H9 (cell line): ENCODE measurements around the gene DPP6. TPM values are rescaled to one million over a fixed set of nuclear protein-coding genes. Genes with fewer than 3 reads are reported as not detected.

ENCODE experiments used
- DNase-seq: peaks from one replicate; pipeline ENCODE4 v3.0.0-alpha.2; 2017
- H2AFZ ChIP-seq: one replicate; pipeline ENCODE4 v1.6.1; 2013; ENCODE audit warnings: mild to moderate bottlenecking, low read length, control low read depth, moderate library complexity
- H2AK5ac ChIP-seq: 2 replicates; pipeline ENCODE4 v1.6.1; 2013; ENCODE audit warnings: low read length, control low read depth, mixed read lengths; ENCODE audit not compliant: insufficient read length
- H2BK120ac ChIP-seq: one replicate; pipeline ENCODE4 v1.6.1; 2013; ENCODE audit warnings: low read depth, mild to moderate bottlenecking, low read length, control low read depth, inconsistent platforms; ENCODE audit not compliant: poor library complexity, severe bottlenecking
- H2BK12ac ChIP-seq: 2 replicates; pipeline ENCODE4 v1.6.1; 2013; ENCODE audit warnings: low read length, control low read depth, mixed read lengths, low read depth; ENCODE audit not compliant: insufficient read length
- H2BK15ac ChIP-seq: 2 replicates; pipeline ENCODE4 v1.6.1; 2013; ENCODE audit warnings: low read depth, low read length, control low read depth
- H2BK20ac ChIP-seq: one replicate; pipeline ENCODE4 v1.6.1; 2013; ENCODE audit warnings: low read depth, mild to moderate bottlenecking, low read length, control low read depth, inconsistent platforms; ENCODE audit not compliant: poor library complexity, severe bottlenecking
- H2BK5ac ChIP-seq: 2 replicates; pipeline ENCODE4 v1.6.1; 2013; ENCODE audit warnings: low read length, control low read depth, mixed read lengths; ENCODE audit not compliant: insufficient read length
- H3K14ac ChIP-seq: 2 replicates; pipeline ENCODE4 v1.6.1; 2013; ENCODE audit warnings: low read length, control low read depth; ENCODE audit not compliant: insufficient read depth
- H3K18ac ChIP-seq: 2 replicates; pipeline ENCODE4 v1.6.1; 2013; ENCODE audit warnings: low read depth, mild to moderate bottlenecking, mixed read lengths, low read length, control low read depth; ENCODE audit not compliant: insufficient read length
- H3K23ac ChIP-seq: 2 replicates; pipeline ENCODE4 v1.6.1; 2013; ENCODE audit warnings: low read length, control low read depth, mixed read lengths, low read depth; ENCODE audit not compliant: insufficient read length
- H3K23me2 ChIP-seq: 2 replicates; pipeline ENCODE4 v1.6.1; 2013; ENCODE audit warnings: low read depth, mild to moderate bottlenecking, mixed read lengths, low read length, control low read depth; ENCODE audit not compliant: insufficient read length, poor library complexity, severe bottlenecking
- H3K27ac ChIP-seq: 2 replicates; pipeline ENCODE4 v1.5.1; 2013; ENCODE audit warnings: low read length, control low read depth, mixed read lengths, low read depth; ENCODE audit not compliant: insufficient read length
- H3K27me3 ChIP-seq: 2 replicates; pipeline ENCODE4 v1.6.1; 2013; ENCODE audit warnings: low read length, control low read depth, inconsistent platforms; ENCODE audit not compliant: insufficient read depth
- H3K4ac ChIP-seq: 2 replicates; pipeline ENCODE4 v1.6.1; 2013; ENCODE audit warnings: low read depth, mild to moderate bottlenecking, control low read depth, inconsistent platforms, low read length, moderate library complexity
- H3K4me1 ChIP-seq: 2 replicates; pipeline ENCODE4 v1.6.1; 2013; ENCODE audit warnings: low read length, control low read depth, inconsistent platforms; ENCODE audit not compliant: insufficient read depth
- H3K4me2 ChIP-seq: 2 replicates; pipeline ENCODE4 v1.6.1; 2013; ENCODE audit warnings: low read length, control low read depth, mixed read lengths; ENCODE audit not compliant: insufficient read length, insufficient read depth
- H3K56ac ChIP-seq: 2 replicates; pipeline ENCODE4 v1.6.1; 2013; ENCODE audit warnings: low read depth, mild to moderate bottlenecking, mixed read lengths, low read length, control low read depth; ENCODE audit not compliant: insufficient read length
- H3K79me1 ChIP-seq: 2 replicates; pipeline ENCODE4 v1.6.1; 2013; ENCODE audit warnings: low read depth, mild to moderate bottlenecking, moderate library complexity, low read length, control low read depth, inconsistent platforms; ENCODE audit not compliant: insufficient read depth, poor library complexity, severe bottlenecking
- H3K79me2 ChIP-seq: 2 replicates; pipeline ENCODE4 v1.6.1; 2013; ENCODE audit warnings: low read length, control low read depth, inconsistent platforms; ENCODE audit not compliant: insufficient read depth
- H3K9ac ChIP-seq: 2 replicates; pipeline ENCODE4 v1.6.1; 2013; ENCODE audit warnings: low read length, control low read depth, mixed read lengths; ENCODE audit not compliant: insufficient read length; ENCODE audit errors: extremely low read depth
- H3K9me3 ChIP-seq: one replicate; pipeline ENCODE4 v1.6.1; 2013; ENCODE audit warnings: low read depth, low read length, inconsistent platforms; ENCODE audit not compliant: control insufficient read depth
- H3T11ph ChIP-seq: one replicate; pipeline ENCODE4 v1.6.1; 2013; ENCODE audit warnings: mild to moderate bottlenecking, low read length, control low read depth, inconsistent platforms
- H4K20me1 ChIP-seq: one replicate; pipeline ENCODE4 v1.6.1; 2013; ENCODE audit not compliant: control insufficient read depth, insufficient read length, insufficient read depth
- H4K5ac ChIP-seq: 2 replicates; pipeline ENCODE4 v1.6.1; 2013; ENCODE audit warnings: low read depth, mild to moderate bottlenecking, mixed read lengths, low read length, control low read depth; ENCODE audit not compliant: insufficient read length
- H4K8ac ChIP-seq: replicated peaks from 2 replicates; pipeline ENCODE4 v1.6.1; 2013; ENCODE audit warnings: low read length, control low read depth, mixed read lengths, low read depth; ENCODE audit not compliant: insufficient read length
- H4K91ac ChIP-seq: 2 replicates; pipeline ENCODE4 v1.6.1; 2013; ENCODE audit warnings: low read depth, mild to moderate bottlenecking, moderate library complexity, mixed read lengths, low read length, control low read depth; ENCODE audit not compliant: insufficient read length
- H3K27ac Mint-ChIP-seq, 3 experiments: 2 replicates in 2 of 3; 3 replicates in 1 of 3; pipeline ENCODE4 v1.8.0; 2020 to 2021; ENCODE audit warnings: mixed read lengths in 3 of 3, mild to moderate bottlenecking in 1 of 3, moderate library complexity in 1 of 3
- H3K27me3 Mint-ChIP-seq: 2 replicates; pipeline ENCODE4 v1.8.0; 2021; ENCODE audit warnings: low read depth, mild to moderate bottlenecking, moderate library complexity, mixed read lengths
- H3K36me3 Mint-ChIP-seq, 3 experiments: 2 replicates in 2 of 3; 3 replicates in 1 of 3; pipeline ENCODE4 v1.8.0; 2020 to 2021; ENCODE audit warnings: low read depth in 3 of 3, mixed read lengths in 3 of 3; ENCODE audit not compliant: insufficient read depth in 1 of 3
- H3K4me1 Mint-ChIP-seq, 2 experiments: 2 replicates each; pipeline ENCODE4 v1.8.0; 2020; ENCODE audit warnings: mixed read lengths in 2 of 2
- H3K4me3 Mint-ChIP-seq, 2 experiments: 2 replicates in 1 of 2; 3 replicates in 1 of 2; pipeline ENCODE4 v1.8.0; 2020 to 2021; ENCODE audit warnings: mild to moderate bottlenecking in 2 of 2, mixed read lengths in 2 of 2, moderate library complexity in 1 of 2
- H3K9me3 Mint-ChIP-seq, 2 experiments: 2 replicates in 1 of 2; 3 replicates in 1 of 2; pipeline ENCODE4 v1.8.0; 2020; ENCODE audit warnings: mild to moderate bottlenecking in 2 of 2, mixed read lengths in 2 of 2, moderate library complexity in 1 of 2
- CTCF ChIP-seq: fragments of 200-600 bp; sonication (generic); conservative IDR thresholded peaks from 3 replicates; pipeline ENCODE4 v1.8.0; 2021; ENCODE audit warnings: antibody characterized with exemption, mild to moderate bottlenecking
- WGBS: extraction: QIAGEN DNeasy Blood & Tissue Kit; methylation state at CpG from one replicate; pipeline ENCODE4 v1.1.7; 2013; ENCODE audit warnings: missing lambda C conversion rate, low lambda C conversion rate, mixed read lengths; ENCODE audit not compliant: insufficient read length; ENCODE audit errors: extremely low coverage; 5-methylcytosine and 5-hydroxymethylcytosine counted together
- total RNA-seq: library from RNA; stranded (reverse); gene quantifications from 2 replicates; pipeline ENCODE4 v1.2.1, GENCODE V29; 2021

DPP6 gene
- total RNA-seq, 1 experiment from 2014 or later, result 4.5 TPM

DNA sequence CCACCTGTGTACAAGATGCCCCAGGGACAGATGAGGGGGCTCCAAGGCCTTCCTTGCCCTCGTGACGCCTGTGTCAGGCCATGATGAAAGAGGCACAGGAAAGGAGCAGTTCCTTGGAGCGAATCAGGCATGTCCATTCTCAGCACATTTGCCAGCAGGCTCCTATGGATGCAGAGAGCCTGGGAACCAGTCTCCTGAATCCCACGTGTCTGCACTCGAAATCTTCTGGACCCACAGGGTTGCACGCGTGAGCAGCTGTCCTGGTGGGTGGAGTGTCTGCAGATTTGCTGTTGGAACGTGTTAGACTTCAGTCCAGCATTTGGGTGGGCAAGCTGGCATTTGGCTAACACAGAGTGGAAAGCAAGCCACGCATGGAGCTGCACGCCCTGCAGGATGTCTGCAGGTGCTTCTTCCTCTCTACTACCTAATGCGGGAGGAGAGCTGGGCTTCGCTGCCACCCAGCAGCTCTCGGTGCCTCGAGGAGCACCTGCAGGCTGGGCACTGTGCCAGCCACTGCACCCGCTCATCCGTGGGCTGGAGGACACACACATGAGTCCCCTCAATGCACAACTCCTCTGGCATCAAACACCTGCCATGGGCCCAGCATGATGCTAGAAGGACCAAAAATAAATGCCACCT, 810.1 kb downstream of the DPP6 start:
- no peak overlapping the region for H3T11ph ChIP-seq
- H3K4ac ChIP-seq, result no peak overlapping the region
- H2BK120ac ChIP-seq, result no peak overlapping the region
- no peaks in the 10 kb centered on the region for H3K79me2 ChIP-seq
- H2BK20ac ChIP-seq, result no peak overlapping the region
- H2AFZ ChIP-seq, result no peak overlapping the region
- H3K14ac ChIP-seq, result no peak overlapping the region
- no peak overlapping the region for H3K27ac ChIP-seq
- H3K56ac ChIP-seq, result no peak overlapping the region
- Mint-ChIP-seq H3K27ac (no peak overlapping the region), H3K27me3 (peaks cover 17% of the 10 kb centered on the region), H3K9me3 (peaks cover 0 to 2% of the 10 kb centered on the region in 2 experiments; a peak in 1 of 5 replicates), H3K4me3 (no peak overlapping the region), H3K36me3 (no peaks in the 10 kb centered on the region), H3K4me1 (peaks cover 0 to 8% of the 10 kb centered on the region in 2 experiments; a peak in 2 of 4 replicates)
- no peak overlapping the region for H2BK15ac ChIP-seq
- no peaks in the 10 kb centered on the region for H3K27me3 ChIP-seq
- no peak overlapping the region for H2BK12ac ChIP-seq
- no peak for DNase-seq
- no peak for TF ChIP-seq CTCF
- no peak overlapping the region for H3K23ac ChIP-seq
- no peak overlapping the region for H4K8ac ChIP-seq
- no peaks in the 10 kb centered on the region for H3K9me3 ChIP-seq
- H3K23me2 ChIP-seq, result no peaks in the 10 kb centered on the region
- H4K5ac ChIP-seq, result no peak overlapping the region
- H3K9ac ChIP-seq, result no peak overlapping the region
- H2AK5ac ChIP-seq, result no peak overlapping the region
- no peak overlapping the region for H4K91ac ChIP-seq
- whole genome bisulfite sequencing, result no CpG with 5 or more reads among the region's 16 CpGs
- no peak overlapping the region for H3K4me2 ChIP-seq
- H3K4me1 ChIP-seq, result no peaks in the 10 kb centered on the region
- no peak overlapping the region for H2BK5ac ChIP-seq
- H4K20me1 ChIP-seq, result no peaks in the 10 kb centered on the region
- no peaks in the 10 kb centered on the region for H3K79me1 ChIP-seq
- no peak overlapping the region for H3K18ac ChIP-seq
